Natural killer cell (primary cell): ENCODE results near the gene DIO3. TPM values are rescaled to one million over a fixed set of nuclear protein-coding genes. Genes with fewer than 3 reads are reported as not detected.

Source experiments
- ATAC-seq, 3 donors: fragments of 150-1000 bp in 2 of 3; fragments of 200-7000 bp in 1 of 3; cut with Tn5 transposase; 1 replicate in 1 of 3; 2 replicates in 2 of 3; pipeline ENCODE4 v1.10.0; 2021; ENCODE audit warnings: mild to moderate bottlenecking in 2 of 3, moderate library complexity in 2 of 3
- DNase-seq, 2 donors: peaks; one replicate each; pipeline versions ENCODE4 v3.0.0 to v3.0.0-alpha.2; 2013 to 2021; ENCODE audit warnings: mixed read lengths in 1 of 2
- H3K27ac ChIP-seq: one replicate; pipeline ENCODE4 v1.5.1; 2013; ENCODE audit warnings: mild to moderate bottlenecking, low read length
- H3K27me3 ChIP-seq: one replicate; pipeline ENCODE4 v1.6.1; 2013; ENCODE audit warnings: low read length; ENCODE audit not compliant: control insufficient read depth, insufficient read depth
- H3K36me3 ChIP-seq: one replicate; pipeline ENCODE4 v1.6.1; 2013; ENCODE audit warnings: low read length; ENCODE audit not compliant: control insufficient read depth, insufficient read depth
- H3K4me1 ChIP-seq: one replicate; pipeline ENCODE4 v1.6.1; 2013; ENCODE audit warnings: low read length; ENCODE audit not compliant: control insufficient read depth, insufficient read depth
- H3K4me3 ChIP-seq: one replicate; pipeline ENCODE4 v1.5.1; 2013; ENCODE audit warnings: low read length
- H3K9me3 ChIP-seq: one replicate; pipeline ENCODE4 v1.6.1; 2013; ENCODE audit warnings: low read length; ENCODE audit not compliant: control insufficient read depth, insufficient read depth
- H3K27ac Mint-ChIP-seq, 2 donors: one replicate each; pipeline ENCODE4 v1.8.0; 2022; ENCODE audit warnings: mild to moderate bottlenecking in 2 of 2, mixed read lengths in 2 of 2, moderate library complexity in 1 of 2
- H3K27me3 Mint-ChIP-seq, 2 donors: one replicate each; pipeline ENCODE4 v1.8.0; 2022; ENCODE audit warnings: low read depth in 2 of 2, mixed read lengths in 2 of 2
- H3K36me3 Mint-ChIP-seq: one replicate; pipeline ENCODE4 v1.8.0; 2022; ENCODE audit warnings: mixed read lengths
- H3K4me1 Mint-ChIP-seq, 2 donors: one replicate each; pipeline ENCODE4 v1.8.0; 2022; ENCODE audit warnings: mixed read lengths in 2 of 2
- H3K4me3 Mint-ChIP-seq: one replicate; pipeline ENCODE4 v1.8.0; 2022; ENCODE audit warnings: mild to moderate bottlenecking, moderate library complexity, mixed read lengths
- H3K9me3 Mint-ChIP-seq, 2 donors: one replicate each; pipeline ENCODE4 v1.8.0; 2022; ENCODE audit warnings: mixed read lengths in 2 of 2
- CTCF ChIP-seq: fragments of 200-600 bp; IDR thresholded peaks from one replicate; pipeline ENCODE4 v1.8.0; 2022; ENCODE audit warnings: antibody characterized with exemption
- WGBS: methylation state at CpG from one replicate; pipeline ENCODE4 v1.1.7; 2013; ENCODE audit warnings: missing lambda C conversion rate; ENCODE audit not compliant: insufficient coverage; 5-methylcytosine and 5-hydroxymethylcytosine counted together
- intact Hi-C: fragments of 100-400 bp; cut with micrococcal nuclease; formaldehyde crosslinking; loops from one replicate; pipeline ENCODE4 v1.14.2; 2022
- total RNA-seq, 4 donors: library from RNA; stranded (reverse); fragments of 120-200 nt in 1 of 4; gene quantifications; one replicate each; pipeline versions ENCODE4 v1.2.3 to v1.2.4, GENCODE V29; 2013 to 2022

Gene DIO3
- total RNA-seq, 3 donors from 2014 or later (not counting 1 experiment from before 2014, with no cell fraction given): not detected

DNA sequence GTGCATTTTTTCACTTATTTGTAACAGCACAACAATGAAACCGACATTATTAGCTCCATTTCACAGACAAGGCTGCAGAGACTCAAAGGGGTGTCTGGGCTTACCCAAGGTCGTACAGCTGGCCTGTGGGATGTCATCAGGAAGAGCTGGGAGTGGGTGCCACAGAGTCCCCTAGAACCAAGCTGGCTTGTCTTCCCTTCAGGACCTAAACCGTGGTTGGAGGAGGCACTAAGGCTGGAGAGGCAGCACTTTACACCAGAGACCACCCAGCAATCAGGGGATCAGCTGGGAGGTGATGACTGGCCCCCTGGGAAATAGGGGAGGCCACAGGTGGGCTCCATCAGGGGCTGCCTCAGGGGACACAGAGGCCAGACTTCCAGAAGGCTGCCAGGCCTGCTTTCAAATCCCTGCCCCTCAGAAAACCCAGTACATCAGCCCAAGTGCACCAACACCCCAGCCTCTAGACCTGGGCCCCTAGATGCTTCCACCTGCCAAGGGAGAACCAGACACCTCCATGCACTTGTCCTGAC lies 28.3 kb downstream of the DIO3 start:
- H3K27me3 Mint-ChIP-seq: peaks cover 0 to 3% of the 10 kb centered on the region in 2 donors
- H3K4me3 Mint-ChIP-seq: no peak overlapping the region
- ATAC-seq (no peak), DNase-seq (no peak)
- 77% methylated on average over 3 of the region's 3 CpGs for WGBS
- no peaks in the 10 kb centered on the region for H3K36me3 Mint-ChIP-seq
- H3K36me3 ChIP-seq: no peaks in the 10 kb centered on the region
- no peaks in the 10 kb centered on the region for H3K4me1 ChIP-seq
- no peak overlapping the region for H3K27ac Mint-ChIP-seq
- intact Hi-C loops: no loop called here
- H3K27ac ChIP-seq: no peak overlapping the region
- H3K9me3 Mint-ChIP-seq: no peaks in the 10 kb centered on the region
- no peaks in the 10 kb centered on the region for H3K27me3 ChIP-seq
- no peak for TF ChIP-seq CTCF
- H3K4me3 ChIP-seq: no peak overlapping the region
- no peaks in the 10 kb centered on the region for H3K9me3 ChIP-seq
- peaks cover 15 to 20% of the 10 kb centered on the region in 2 donors for H3K4me1 Mint-ChIP-seq

GRCh38 chr14:101590062-101590461 lies 28.8 kb downstream of the DIO3 start:
- Histone ChIP-seq H3K9me3 (no peaks in the 10 kb centered on the region), H3K27me3 (no peaks in the 10 kb centered on the region), H3K36me3 (no peaks in the 10 kb centered on the region), H3K27ac (no peak overlapping the region), H3K4me3 (no peak overlapping the region), H3K4me1 (no peaks in the 10 kb centered on the region)
- no peak overlapping the region for H3K27ac Mint-ChIP-seq
- peaks cover 19 to 25% of the 10 kb centered on the region in 2 donors for H3K4me1 Mint-ChIP-seq
- WGBS: 87% methylated on average over 9 of the region's 9 CpGs
- DNase-seq: no peak
- intact Hi-C loops: no loop called here
- H3K27me3 Mint-ChIP-seq: peaks cover 0 to 3% of the 10 kb centered on the region in 2 donors
- H3K4me3 Mint-ChIP-seq: no peak overlapping the region
- no peak for TF ChIP-seq CTCF
- no peaks in the 10 kb centered on the region for H3K36me3 Mint-ChIP-seq
- no peaks in the 10 kb centered on the region for H3K9me3 Mint-ChIP-seq
- no peak for ATAC-seq

GRCh38 chr14:101590616-101591015 lies 29.3 kb downstream of the DIO3 start:
- Mint-ChIP-seq H3K9me3 (no peaks in the 10 kb centered on the region), H3K4me3 (no peak overlapping the region), H3K27ac (no peak overlapping the region), H3K27me3 (peaks cover 0 to 3% of the 10 kb centered on the region in 2 donors), H3K36me3 (no peaks in the 10 kb centered on the region), H3K4me1 (peaks cover 22 to 31% of the 10 kb centered on the region in 2 donors)
- H3K4me1 ChIP-seq: peaks cover 2% of the 10 kb centered on the region
- H3K27me3 ChIP-seq: no peaks in the 10 kb centered on the region
- H3K4me3 ChIP-seq: no peak overlapping the region
- no peak overlapping the region for H3K27ac ChIP-seq
- H3K36me3 ChIP-seq: no peaks in the 10 kb centered on the region
- H3K9me3 ChIP-seq: no peaks in the 10 kb centered on the region
- no peak for ATAC-seq
- intact Hi-C loops: no loop called here
- no peak for TF ChIP-seq CTCF
- 95% methylated on average over 14 of the region's 14 CpGs for WGBS
- DNase-seq: no peak

GRCh38 chr14:101591121-101591520 lies 29.8 kb downstream of the DIO3 start:
- Histone ChIP-seq H3K27me3 (no peaks in the 10 kb centered on the region), H3K4me3 (no peak overlapping the region), H3K4me1 (peaks cover 7% of the 10 kb centered on the region), H3K27ac (no peak overlapping the region), H3K9me3 (no peaks in the 10 kb centered on the region), H3K36me3 (no peaks in the 10 kb centered on the region)
- TF ChIP-seq CTCF: no peak
- DNase-seq: no peak
- 66% methylated on average over 5 of the region's 5 CpGs for WGBS
- no peaks in the 10 kb centered on the region for H3K9me3 Mint-ChIP-seq
- ATAC-seq: no peak
- intact Hi-C loops: no loop called here
- H3K27ac Mint-ChIP-seq: peak overlapping the region in 1 of 2 donors; percentile 27
- no peaks in the 10 kb centered on the region for H3K36me3 Mint-ChIP-seq
- H3K4me3 Mint-ChIP-seq: no peak overlapping the region
- peaks cover 0 to 3% of the 10 kb centered on the region in 2 donors for H3K27me3 Mint-ChIP-seq
- H3K4me1 Mint-ChIP-seq: peaks cover 27 to 36% of the 10 kb centered on the region in 2 donors
